H1 (cell line): Measurements from ENCODE around the gene APEX2.

Source experiments
- GTF2F1 ChIP-seq: IDR thresholded peaks from 2 replicates; pipeline ENCODE4 v1.6.1; 2012; ENCODE audit warnings: low read depth, low read length, improper control_type of control experiment, borderline replicate concordance
- POLR2AphosphoS5 ChIP-seq: IDR thresholded peaks from 2 replicates; pipeline ENCODE4 v1.6.1; 2011; ENCODE audit warnings: low read depth, low read length

- TF ChIP-seq POLR2AphosphoS5 (no peak), GTF2F1 (no peak)
These were observed 26.7 kb downstream of the APEX2 start for GRCh38 chrX:55026840-55027239.
